CD4-positive, alpha-beta memory T cell (primary cell): ENCODE measurements around the gene ZBTB32. TPM values are rescaled to one million over a fixed set of nuclear protein-coding genes. Genes with fewer than 3 reads are reported as not detected.

ENCODE experiments used
- CTCF ChIA-PET: fragments of 350-600 bp; sonication (Branson Sonifier 250); formaldehyde crosslinking; loops from one replicate; lab custom pipeline; 2021; ENCODE audit warnings: inconsistent platforms; ENCODE audit not compliant: partially characterized antibody; lab: Charles Lee
- POLR2A ChIA-PET: fragments of 350-600 bp; sonication (Branson Sonifier 250); formaldehyde crosslinking; loops from one replicate; lab custom pipeline; 2021; ENCODE audit not compliant: partially characterized antibody; lab: Charles Lee
- DNase-seq, 5 donors: peaks; one replicate each; pipeline versions ENCODE4 v3.0.0 to v3.0.0-alpha.2; 2020 to 2022; ENCODE audit warnings: mixed read lengths in 1 of 5
- H3K27ac ChIP-seq: one replicate; pipeline ENCODE4 v1.7.0; 2013; ENCODE audit warnings: low read depth, low read length
- H3K27me3 ChIP-seq: 2 replicates; pipeline ENCODE4 v1.7.0; 2013; ENCODE audit warnings: mild to moderate bottlenecking, low read length, moderate library complexity; ENCODE audit not compliant: insufficient read depth
- H3K36me3 ChIP-seq: 2 replicates; pipeline ENCODE4 v1.7.0; 2013; ENCODE audit warnings: mild to moderate bottlenecking, low read length, moderate library complexity; ENCODE audit not compliant: insufficient read depth
- H3K4me1 ChIP-seq: 2 replicates; pipeline ENCODE4 v1.7.0; 2013; ENCODE audit warnings: mild to moderate bottlenecking, low read length, moderate library complexity; ENCODE audit not compliant: insufficient read depth
- H3K4me3 ChIP-seq, 2 donors: one replicate each; pipeline ENCODE4 v1.7.0; 2013; ENCODE audit warnings: low read length in 2 of 2, mild to moderate bottlenecking in 1 of 2
- H3K9me3 ChIP-seq, 2 donors: one replicate each; pipeline ENCODE4 v1.7.0; 2013; ENCODE audit warnings: low read length in 2 of 2, control low read depth in 1 of 2; ENCODE audit not compliant: control insufficient read depth in 1 of 2
- H3K27ac Mint-ChIP-seq, 7 donors: one replicate each; pipeline ENCODE4 v1.8.0; 2020 to 2021; ENCODE audit warnings: mixed read lengths in 7 of 7, mild to moderate bottlenecking in 6 of 7, inconsistent platforms in 3 of 7, moderate library complexity in 3 of 7
- H3K27me3 Mint-ChIP-seq, 2 donors: one replicate each; pipeline ENCODE4 v1.8.0; 2020 to 2021; ENCODE audit warnings: mixed read lengths in 2 of 2
- H3K36me3 Mint-ChIP-seq, 2 donors: one replicate each; pipeline ENCODE4 v1.8.0; 2020 to 2021; ENCODE audit warnings: mixed read lengths in 2 of 2, inconsistent platforms in 1 of 2, mild to moderate bottlenecking in 1 of 2
- H3K4me1 Mint-ChIP-seq, 4 donors: one replicate each; pipeline ENCODE4 v1.8.0; 2020 to 2021; ENCODE audit warnings: mixed read lengths in 4 of 4, mild to moderate bottlenecking in 1 of 4
- H3K4me3 Mint-ChIP-seq, 8 donors: one replicate each; pipeline ENCODE4 v1.8.0; 2020 to 2021; ENCODE audit warnings: mixed read lengths in 8 of 8, mild to moderate bottlenecking in 7 of 8, moderate library complexity in 6 of 8, inconsistent platforms in 3 of 8
- H3K9me3 Mint-ChIP-seq, 8 donors: one replicate each; pipeline ENCODE4 v1.8.0; 2020 to 2021; ENCODE audit warnings: mixed read lengths in 8 of 8, mild to moderate bottlenecking in 5 of 8, inconsistent platforms in 3 of 8, moderate library complexity in 1 of 8
- intact Hi-C: fragments of 100-400 bp; cut with micrococcal nuclease; formaldehyde crosslinking; loops from one replicate; pipeline ENCODE4 v1.15.1; 2023
- polyA plus RNA-seq, 2 donors: library from polyadenylated mRNA; unstranded; fragments of 300-500 nt; fragmentation: Illumina TruSeq; gene quantifications; one replicate each; pipeline ENCODE4 v1.2.3, GENCODE V29; 2021
- total RNA-seq, 2 experiments: library from RNA; stranded (reverse); gene quantifications; one replicate each; pipeline ENCODE4 v1.2.3, GENCODE V29; 2021

ZBTB32 gene
- total and polyA plus RNA-seq, 4 experiments from 2014 or later: 0.45 to 0.50 (median 0.49) TPM; not detected in 1

DNA sequence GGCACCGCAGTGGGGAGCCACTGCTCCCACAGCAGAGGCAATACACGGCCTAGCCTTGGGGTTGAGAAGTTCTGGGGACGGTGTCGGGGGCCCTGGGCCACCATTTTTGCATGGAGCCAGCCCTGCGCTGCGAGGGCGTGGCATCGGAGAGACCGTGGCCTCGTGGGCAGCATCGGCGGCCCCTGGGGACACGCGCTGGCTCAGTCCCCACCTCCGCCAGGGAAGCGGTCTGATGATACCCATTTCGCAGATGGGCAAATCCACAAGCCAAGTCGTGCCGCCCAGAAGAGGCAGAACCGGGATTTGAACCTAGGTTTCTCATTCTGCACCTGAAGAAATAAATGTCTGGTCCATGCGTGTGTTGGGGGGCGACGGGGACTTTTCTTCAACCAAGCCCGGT is 39.2 kb upstream of the ZBTB32 start:
- intact Hi-C loops: no loop called here
- peaks cover 0 to 2% (median 0%) of the 10 kb centered on the region in 8 donors for H3K9me3 Mint-ChIP-seq
- CTCF ChIA-PET: no interaction called here
- Histone ChIP-seq H3K27me3 (no peaks in the 10 kb centered on the region), H3K27ac (no peak overlapping the region), H3K36me3 (no peaks in the 10 kb centered on the region), H3K4me3 (no peak overlapping the region), H3K9me3 (no peaks in the 10 kb centered on the region), H3K4me1 (no peaks in the 10 kb centered on the region)
- no peak for DNase-seq
- H3K4me3 Mint-ChIP-seq: no peak overlapping the region
- POLR2A ChIA-PET: interaction anchor here (1.6 kb wide), 1 partner anchor 17 kb away, joined by 5 read pairs; the partner anchor contains the start of gene COX6B1
- peaks cover 0 to 5% (median under 1%) of the 10 kb centered on the region in 4 donors for H3K4me1 Mint-ChIP-seq
- H3K36me3 Mint-ChIP-seq: peaks cover 0 to 19% of the 10 kb centered on the region in 2 donors
- H3K27ac Mint-ChIP-seq: no peak overlapping the region
- peaks cover 6 to 7% of the 10 kb centered on the region in 2 donors for H3K27me3 Mint-ChIP-seq

DNA sequence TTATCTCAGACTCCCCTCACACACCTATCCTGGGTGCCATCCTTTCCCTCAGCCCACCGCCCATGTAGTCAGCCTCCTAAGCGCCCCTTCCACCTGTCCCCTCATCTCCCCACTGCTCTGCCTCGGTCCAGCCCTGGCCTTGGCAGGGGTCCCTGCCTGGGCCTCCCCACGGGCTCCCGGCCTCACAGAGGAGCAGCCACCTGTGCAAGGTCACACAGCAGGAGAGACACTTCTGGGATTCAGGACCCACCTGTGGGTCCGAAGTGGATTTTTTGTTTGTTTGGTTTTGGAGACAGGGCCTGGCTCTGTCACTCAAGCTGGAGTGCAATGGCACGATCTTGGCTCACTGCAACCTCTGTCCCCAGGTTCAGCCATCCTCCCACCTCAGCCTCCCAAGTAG is 38.8 kb upstream of the ZBTB32 start:
- peaks cover 0 to 5% (median under 1%) of the 10 kb centered on the region in 4 donors for H3K4me1 Mint-ChIP-seq
- DNase-seq: no peak
- intact Hi-C loops: no loop called here
- ChIA-PET POLR2A (no interaction called here), CTCF (no interaction called here)
- no peaks in the 10 kb centered on the region for H3K27me3 ChIP-seq
- no peak overlapping the region for H3K27ac ChIP-seq
- no peak overlapping the region for H3K4me3 ChIP-seq
- no peaks in the 10 kb centered on the region for H3K4me1 ChIP-seq
- H3K36me3 Mint-ChIP-seq: peaks cover 0 to 17% of the 10 kb centered on the region in 2 donors
- no peak overlapping the region for H3K27ac Mint-ChIP-seq
- H3K4me3 Mint-ChIP-seq: no peak overlapping the region
- no peaks in the 10 kb centered on the region for H3K36me3 ChIP-seq
- peaks cover 6 to 8% of the 10 kb centered on the region in 2 donors for H3K27me3 Mint-ChIP-seq
- H3K9me3 Mint-ChIP-seq: peaks cover 0 to 2% (median 0%) of the 10 kb centered on the region in 8 donors
- no peaks in the 10 kb centered on the region for H3K9me3 ChIP-seq

DNA sequence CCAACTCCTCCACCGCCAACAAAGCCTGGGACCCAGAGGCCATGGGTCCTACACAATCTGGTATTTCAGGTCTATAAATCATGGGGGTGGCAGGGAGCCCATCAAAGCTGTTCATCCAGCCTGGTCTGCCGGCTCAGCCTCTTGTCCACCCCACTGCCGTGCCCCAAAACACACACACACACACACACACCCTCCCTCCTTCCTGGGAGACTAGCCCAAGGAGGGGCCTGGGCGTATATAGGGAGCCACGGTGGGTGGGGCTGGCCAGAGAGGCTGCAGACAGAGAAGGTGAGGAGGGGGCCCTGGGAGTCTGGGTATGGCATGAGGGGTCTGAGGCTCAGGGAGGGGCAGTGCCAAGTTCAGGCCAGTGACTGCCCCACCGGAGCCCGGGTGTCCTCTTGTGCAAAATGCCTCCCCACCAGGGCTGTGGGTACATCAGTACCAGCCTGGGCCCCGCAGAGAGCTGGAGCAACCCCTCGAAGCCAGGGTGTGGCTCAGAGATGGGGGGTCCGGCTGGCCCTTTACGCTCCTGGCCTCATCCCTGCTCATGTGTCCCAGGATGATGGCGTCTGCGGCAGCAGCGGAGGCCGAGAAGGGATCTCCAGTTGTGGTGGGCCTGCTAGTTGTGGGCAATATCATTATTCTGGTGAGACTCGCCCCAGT is 38.0 kb upstream of the ZBTB32 start, which contains the start of gene UPK1A:
UPK1A (plus strand) TSS at position 267 of the 663 bp plus-strand sequence; CDS start at position 563, 296 bp downstream.
- Histone ChIP-seq H3K4me3 (no peak within 1 kb of the TSS), H3K9me3 (no peaks in the 10 kb centered on the region), H3K27me3 (no peaks in the 10 kb centered on the region), H3K4me1 (no peaks in the 10 kb centered on the region), H3K36me3 (no peaks in the 10 kb centered on the region), H3K27ac (no peak within 1 kb of the TSS)
- ChIA-PET POLR2A (interaction anchor here (0.5 kb wide), 1 partner anchor 85 kb away, joined by 3 read pairs; no protein-coding TSS in a partner anchor), CTCF (no interaction called here)
- H3K27ac Mint-ChIP-seq: peak within 1 kb of the TSS in 1 of 7 donors; percentile 51
- H3K36me3 Mint-ChIP-seq: peaks cover 0 to 13% of the 10 kb centered on the region in 2 donors
- H3K4me3 Mint-ChIP-seq: no peak within 1 kb of the TSS
- H3K9me3 Mint-ChIP-seq: peaks cover 0 to 2% (median 0%) of the 10 kb centered on the region in 8 donors
- peaks cover 0 to 5% (median under 1%) of the 10 kb centered on the region in 4 donors for H3K4me1 Mint-ChIP-seq
- H3K27me3 Mint-ChIP-seq: peaks cover 9 to 10% of the 10 kb centered on the region in 2 donors
- intact Hi-C loops: no loop called here
- no peak for DNase-seq

DNA sequence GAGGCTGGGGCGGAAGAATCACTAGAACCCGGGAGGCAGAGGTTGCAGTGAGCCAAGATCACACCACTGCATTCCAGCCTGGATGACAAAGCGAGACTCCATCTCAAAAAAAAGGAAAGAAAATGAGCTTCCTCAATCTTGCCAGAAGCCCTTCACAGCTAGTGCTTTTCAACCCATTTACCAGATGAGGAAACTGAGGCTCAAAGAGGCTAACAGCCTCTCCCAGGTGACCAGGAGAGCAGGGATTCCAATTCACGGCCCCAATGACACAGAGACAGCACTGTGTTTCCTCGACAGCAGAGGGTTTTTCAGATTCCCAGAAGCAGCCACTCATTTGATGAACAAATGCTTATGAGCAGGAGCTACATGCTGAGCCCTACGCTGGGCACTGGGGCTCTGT is 34.8 kb upstream of the ZBTB32 start:
- intact Hi-C loops: no loop called here
- POLR2A ChIA-PET: interaction anchor here (0.7 kb wide), 1 partner anchor 583 kb away, joined by 3 read pairs; no protein-coding TSS in a partner anchor
- no peak for DNase-seq
- Histone ChIP-seq H3K27ac (no peak overlapping the region), H3K36me3 (no peaks in the 10 kb centered on the region), H3K4me3 (no peak overlapping the region), H3K27me3 (no peaks in the 10 kb centered on the region), H3K9me3 (no peaks in the 10 kb centered on the region), H3K4me1 (peaks cover 3% of the 10 kb centered on the region)
- Mint-ChIP-seq H3K36me3 (no peaks in the 10 kb centered on the region), H3K4me3 (peak overlapping the region in 1 of 8 donors; percentile 41), H3K4me1 (peaks cover 7 to 10% (median 8%) of the 10 kb centered on the region in 4 donors), H3K9me3 (peaks cover 0 to 2% (median 0%) of the 10 kb centered on the region in 8 donors), H3K27ac (no peak overlapping the region), H3K27me3 (peaks cover 16 to 19% of the 10 kb centered on the region in 2 donors)
- CTCF ChIA-PET: no interaction called here

DNA sequence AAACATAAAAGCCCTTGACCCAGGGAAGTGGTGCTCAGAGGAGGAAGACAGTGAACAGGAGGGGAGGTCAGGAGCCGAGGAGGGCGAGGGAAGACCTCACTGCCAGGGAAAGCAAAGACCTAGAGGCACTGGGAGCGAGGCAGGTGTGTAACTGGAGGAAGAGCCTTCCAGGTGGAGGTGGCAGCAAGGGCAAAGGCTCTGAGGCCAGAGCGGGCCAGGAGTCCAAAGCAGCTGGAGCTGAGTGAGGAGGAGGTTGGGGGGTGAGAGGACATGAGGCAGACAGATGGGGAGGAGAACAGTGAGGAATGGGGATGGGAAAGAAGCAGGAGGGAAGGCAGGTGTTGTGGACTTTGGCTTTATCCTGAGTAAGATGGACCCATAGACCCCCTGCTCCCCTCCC is 34.4 kb upstream of the ZBTB32 start:
- Mint-ChIP-seq H3K27me3 (peaks cover 16 to 19% of the 10 kb centered on the region in 2 donors), H3K36me3 (no peaks in the 10 kb centered on the region), H3K4me3 (peak overlapping the region in 1 of 8 donors; percentile 41), H3K9me3 (peaks cover 0 to 2% (median 0%) of the 10 kb centered on the region in 8 donors), H3K4me1 (peaks cover 7 to 10% (median 8%) of the 10 kb centered on the region in 4 donors), H3K27ac (peak overlapping the region in 1 of 7 donors; percentile 39)
- Histone ChIP-seq H3K4me1 (peaks cover 3% of the 10 kb centered on the region), H3K36me3 (no peaks in the 10 kb centered on the region), H3K9me3 (no peaks in the 10 kb centered on the region), H3K27ac (no peak overlapping the region), H3K27me3 (no peaks in the 10 kb centered on the region), H3K4me3 (no peak overlapping the region)
- DNase-seq: no peak
- CTCF ChIA-PET: no interaction called here
- POLR2A ChIA-PET: interaction anchor here (0.7 kb wide), 1 partner anchor 583 kb away, joined by 3 read pairs; no protein-coding TSS in a partner anchor
- intact Hi-C loops: no loop called here

DNA sequence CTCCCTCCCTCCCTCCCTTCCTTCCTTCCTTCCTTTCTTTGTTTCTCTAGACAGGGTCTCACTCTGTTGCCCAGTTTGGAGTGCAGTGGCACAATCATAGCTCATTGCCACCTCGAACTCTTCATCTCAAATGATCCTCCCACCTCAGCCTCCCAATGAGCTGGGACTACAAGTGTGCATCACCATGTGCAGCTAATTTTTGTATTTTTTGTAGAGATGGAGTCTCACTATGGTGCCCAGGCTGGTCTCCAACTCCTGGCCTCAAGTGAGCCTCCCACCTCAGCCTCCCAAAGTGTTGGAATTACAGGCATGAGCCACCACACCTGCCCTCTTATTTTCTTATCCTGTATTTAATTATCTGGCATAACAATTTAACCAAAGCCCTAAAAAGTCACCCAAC is 33.7 kb upstream of the ZBTB32 start:
- Histone ChIP-seq H3K27me3 (no peaks in the 10 kb centered on the region), H3K9me3 (no peaks in the 10 kb centered on the region), H3K36me3 (no peaks in the 10 kb centered on the region), H3K27ac (no peak overlapping the region), H3K4me1 (peaks cover 3% of the 10 kb centered on the region), H3K4me3 (no peak overlapping the region)
- H3K4me3 Mint-ChIP-seq: no peak overlapping the region
- H3K36me3 Mint-ChIP-seq: no peaks in the 10 kb centered on the region
- peaks cover 0 to 2% (median 0%) of the 10 kb centered on the region in 8 donors for H3K9me3 Mint-ChIP-seq
- peaks cover 7 to 10% (median 8%) of the 10 kb centered on the region in 4 donors for H3K4me1 Mint-ChIP-seq
- intact Hi-C loops: no loop called here
- CTCF ChIA-PET: no interaction called here
- peak overlapping the region in 1 of 7 donors; percentile 36 for H3K27ac Mint-ChIP-seq
- H3K27me3 Mint-ChIP-seq: peaks cover 16 to 19% of the 10 kb centered on the region in 2 donors
- POLR2A ChIA-PET: no interaction called here
- DNase-seq: no peak

DNA sequence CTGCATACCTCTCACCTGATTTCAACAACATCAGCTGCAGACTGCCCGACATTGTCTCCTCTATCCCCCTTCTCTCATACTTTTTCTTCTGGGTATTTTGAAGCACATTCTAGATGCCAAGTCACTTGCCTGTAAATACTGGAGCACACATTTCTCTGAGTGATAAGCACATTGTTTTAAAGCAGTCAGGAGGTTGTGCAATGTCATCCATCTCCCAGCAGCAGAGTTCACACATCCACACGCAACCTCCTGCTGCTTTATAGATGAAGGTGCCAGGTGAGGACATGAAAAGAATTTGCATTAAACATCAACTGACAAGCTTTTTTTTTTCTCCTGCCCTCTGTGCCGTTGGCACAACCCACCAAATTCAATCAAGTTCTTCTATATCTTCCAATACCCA is 32.5 kb upstream of the ZBTB32 start:
- CTCF ChIA-PET: no interaction called here
- Histone ChIP-seq H3K36me3 (no peaks in the 10 kb centered on the region), H3K27ac (no peak overlapping the region), H3K9me3 (no peaks in the 10 kb centered on the region), H3K4me1 (peaks cover 3% of the 10 kb centered on the region), H3K27me3 (no peaks in the 10 kb centered on the region), H3K4me3 (no peak overlapping the region)
- DNase-seq: no peak
- Mint-ChIP-seq H3K36me3 (no peaks in the 10 kb centered on the region), H3K27ac (peak overlapping the region in 1 of 7 donors; percentile 46), H3K4me1 (peaks cover 7 to 10% (median 8%) of the 10 kb centered on the region in 4 donors), H3K4me3 (peak overlapping the region in 1 of 8 donors; percentile 3), H3K9me3 (peaks cover 0 to 2% (median 0%) of the 10 kb centered on the region in 8 donors), H3K27me3 (peaks cover 16 to 19% of the 10 kb centered on the region in 2 donors)
- intact Hi-C loops: no loop called here
- POLR2A ChIA-PET: no interaction called here
